Globus pallidus (tissue), 1 donor: ENCODE measurements around the gene FAXC.

Source experiments
- DNase-seq: peaks from one replicate; pipeline ENCODE4 v3.0.0-alpha.2; 2015; ENCODE audit warnings: low spot score

FAXC gene

DNA sequence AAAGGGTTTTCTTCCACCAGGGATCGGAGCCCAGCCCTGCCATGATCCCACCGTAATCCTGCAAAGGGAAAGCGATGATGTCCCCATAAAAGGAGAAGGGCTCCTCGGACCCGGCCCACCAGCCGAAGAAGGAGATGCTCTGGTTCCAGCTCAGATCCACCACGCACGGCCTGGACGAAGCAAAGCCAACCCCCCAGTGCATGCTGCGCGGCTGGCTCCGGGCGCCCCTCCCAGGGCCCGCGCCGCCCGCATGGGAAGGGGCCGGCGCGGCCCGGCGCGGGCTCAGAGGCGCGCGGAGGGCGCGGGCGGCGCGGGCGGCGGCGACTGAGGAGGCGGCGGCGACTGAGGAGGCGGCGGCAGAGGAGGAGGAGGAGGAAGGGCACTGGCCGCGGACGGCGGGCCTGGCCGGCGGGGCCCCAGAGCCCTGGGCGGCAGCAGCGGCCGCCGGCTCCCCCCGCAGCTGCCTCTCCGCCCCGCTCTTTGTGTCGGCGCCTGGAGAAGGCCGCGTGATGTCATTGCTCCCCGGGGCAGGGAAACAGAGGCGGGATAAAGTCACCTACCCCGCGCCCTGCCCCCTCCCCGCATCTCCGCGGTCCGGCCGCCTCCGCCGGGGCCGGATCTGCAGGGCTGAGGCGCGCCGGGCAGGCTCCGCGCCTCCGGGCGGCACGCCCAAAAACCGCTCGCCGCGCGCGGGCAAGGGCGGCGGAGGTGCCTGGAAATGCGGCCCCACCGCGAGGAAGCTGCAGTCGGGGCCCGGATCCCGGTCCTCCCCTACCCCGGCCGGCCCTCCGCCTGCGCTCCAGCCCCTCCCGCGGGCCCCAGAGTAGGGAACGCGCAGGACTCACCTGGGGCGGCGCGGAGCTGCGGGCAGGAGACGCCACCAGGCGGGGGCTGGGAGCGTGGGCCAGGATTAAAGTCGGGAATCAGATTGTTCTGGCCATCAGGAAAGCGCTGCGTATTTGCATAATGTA is at the start of gene FAXC:
FAXC (minus strand) TSS at position 504 of the 971 bp plus-strand sequence; CDS start at position 202, 302 bp downstream.
- DNase-seq, result peak; percentile 20

DNA sequence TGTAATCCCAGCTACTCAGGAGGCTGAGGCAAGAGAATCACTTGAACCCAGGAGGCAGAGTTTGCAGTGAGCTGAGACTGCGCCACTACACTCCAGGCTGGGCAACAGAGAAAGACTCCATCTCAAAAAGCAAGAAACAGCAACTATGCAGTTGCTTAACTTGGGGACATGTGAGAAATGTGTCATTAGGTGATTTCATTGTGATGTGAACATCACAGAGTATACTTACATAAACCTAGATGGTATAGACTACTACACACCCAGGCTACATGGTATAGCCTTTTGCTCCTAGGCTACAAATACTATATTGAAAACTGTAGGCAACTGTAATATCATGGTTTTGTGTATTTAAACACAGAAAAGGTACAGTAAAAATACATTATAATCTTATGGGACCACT is 47.8 kb upstream of the FAXC start:
- DNase-seq, result no peak

DNA sequence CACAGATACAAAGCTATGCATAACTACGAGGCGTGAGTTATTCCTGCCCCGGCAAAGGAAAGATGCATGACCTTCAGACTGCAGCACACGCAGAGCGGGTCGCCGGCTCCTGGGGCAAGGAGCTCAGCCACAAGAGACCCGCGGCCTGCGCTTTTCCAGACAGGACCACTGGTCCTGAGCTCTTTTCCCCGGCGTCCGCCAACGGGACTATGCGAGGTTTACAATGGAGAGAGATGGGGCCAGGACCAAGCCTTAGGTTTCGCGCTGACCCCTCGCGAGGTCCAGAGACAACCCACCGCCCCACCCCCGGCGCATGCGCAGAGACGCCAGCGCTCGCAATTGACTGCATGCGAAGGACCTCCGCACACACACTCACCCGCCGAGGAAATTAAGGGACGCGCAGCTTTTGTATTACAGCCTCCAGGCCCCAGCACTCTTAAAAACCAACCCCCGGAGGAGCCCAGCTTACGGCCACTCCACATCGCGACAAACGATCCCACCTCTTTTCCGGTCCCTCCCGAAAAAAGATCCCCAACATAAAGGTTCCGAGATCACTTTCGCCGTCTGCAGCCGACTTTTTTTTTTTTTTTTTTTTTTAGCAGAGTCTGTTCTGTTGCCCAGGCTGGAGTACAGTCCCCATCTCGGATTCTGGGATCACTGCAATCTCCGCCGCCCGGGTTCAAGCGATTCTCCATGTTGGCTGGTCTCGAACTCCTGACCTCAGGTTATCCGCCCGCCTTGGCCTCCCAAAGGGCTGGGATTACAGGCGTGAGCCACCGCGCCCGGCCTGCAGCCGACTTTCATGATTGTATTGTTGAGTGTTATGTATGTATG is 44.4 kb upstream of the FAXC start, which contains the start of gene COQ3:
COQ3 (minus strand) TSS at position 498 of the 834 bp plus-strand sequence; CDS start at position 482, 16 bp downstream.
- DNase-seq, result peak; percentile 71

DNA sequence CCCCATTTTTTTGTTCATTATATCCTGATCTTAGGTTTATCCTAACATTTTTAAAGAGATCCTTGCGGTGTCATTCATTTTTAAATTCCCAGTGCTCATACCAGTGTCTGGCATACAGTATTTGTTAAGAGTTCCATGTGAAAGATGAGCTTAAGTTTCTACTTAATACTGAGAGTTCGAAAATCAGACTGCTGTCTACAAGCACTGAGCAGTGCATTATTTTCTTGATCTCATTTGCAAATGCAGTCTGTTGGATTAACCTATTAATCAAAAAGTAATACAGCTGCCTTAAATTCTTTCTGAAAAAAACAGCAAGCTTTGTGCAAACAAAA is 43.9 kb upstream of the FAXC start:
- no peak for DNase-seq

DNA sequence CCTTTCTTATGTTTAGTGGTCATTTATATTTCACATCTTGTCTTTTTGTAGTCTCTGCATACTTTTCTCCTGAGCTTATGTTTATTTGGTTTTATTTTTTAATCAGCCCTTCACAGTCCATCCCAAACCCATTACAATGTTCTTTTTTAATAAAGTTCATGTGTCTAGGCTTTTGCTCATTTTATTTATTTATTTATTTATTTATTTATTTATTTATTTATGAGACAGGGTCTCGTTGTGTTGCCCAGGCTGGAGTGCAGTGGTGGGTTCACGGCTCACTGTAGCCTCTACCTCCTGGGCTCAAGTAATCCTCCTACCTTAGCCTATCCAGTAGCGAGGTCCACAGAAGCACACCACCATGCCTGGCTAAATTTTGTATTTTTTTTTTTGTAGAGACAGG is 41.4 kb upstream of the FAXC start:
- no peak for DNase-seq

DNA sequence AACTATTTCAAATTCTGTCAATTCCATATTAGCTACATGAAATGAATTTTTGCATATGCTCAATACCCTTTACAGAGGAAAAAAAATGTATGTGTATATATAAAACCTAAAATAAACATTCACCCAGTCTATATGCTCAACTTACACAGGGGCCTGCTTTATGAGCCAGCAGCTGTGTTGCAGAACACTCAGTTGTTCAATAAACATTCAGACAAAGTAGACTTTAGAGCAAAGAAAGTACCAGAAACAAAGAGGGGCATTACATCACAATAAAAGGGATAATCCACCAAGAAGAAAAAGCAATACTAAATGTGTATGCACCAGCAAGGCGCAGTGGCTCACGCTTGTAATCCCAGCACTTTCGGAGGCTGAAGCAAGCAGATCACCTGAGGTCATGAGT is 35.0 kb upstream of the FAXC start:
- DNase-seq, result no peak

DNA sequence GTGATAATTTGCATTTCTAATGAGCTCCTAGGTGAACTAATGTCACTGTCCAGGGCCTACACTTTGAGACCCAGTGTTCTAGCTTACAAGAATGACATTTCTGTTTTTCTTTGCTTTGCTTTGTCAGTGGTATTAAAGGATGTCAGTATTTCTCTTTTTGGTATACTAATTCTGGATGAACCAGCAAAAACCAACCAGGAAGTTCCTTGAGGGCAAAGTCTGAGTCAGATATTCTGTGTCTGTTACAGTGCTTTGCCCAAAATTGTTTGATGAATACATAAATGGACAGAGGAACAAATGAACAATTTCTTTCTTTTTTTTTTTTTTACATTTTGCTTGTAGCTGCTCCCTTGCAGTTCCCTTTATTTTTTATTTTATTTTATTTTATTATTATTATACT is 29.2 kb upstream of the FAXC start:
- DNase-seq, result no peak

DNA sequence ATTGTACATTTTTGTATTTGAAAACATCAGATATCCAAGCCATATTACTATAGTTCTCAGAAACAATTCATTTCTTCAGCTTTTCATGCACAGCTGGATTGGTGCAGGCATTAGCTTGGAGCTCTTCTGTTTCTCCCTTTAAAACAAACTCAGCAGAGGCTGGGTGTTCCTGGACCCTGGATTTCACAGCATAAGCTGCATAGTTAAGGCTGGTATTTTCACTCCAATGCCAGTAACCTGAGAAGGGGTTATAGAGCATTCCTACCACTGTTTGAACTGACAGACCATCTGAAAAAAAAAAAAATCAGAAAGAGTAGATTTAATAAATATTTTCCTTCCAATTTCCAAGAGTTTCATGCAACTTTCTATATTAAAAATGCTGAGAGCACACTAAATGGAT is 20.1 kb upstream of the FAXC start:
- DNase-seq, result no peak

DNA sequence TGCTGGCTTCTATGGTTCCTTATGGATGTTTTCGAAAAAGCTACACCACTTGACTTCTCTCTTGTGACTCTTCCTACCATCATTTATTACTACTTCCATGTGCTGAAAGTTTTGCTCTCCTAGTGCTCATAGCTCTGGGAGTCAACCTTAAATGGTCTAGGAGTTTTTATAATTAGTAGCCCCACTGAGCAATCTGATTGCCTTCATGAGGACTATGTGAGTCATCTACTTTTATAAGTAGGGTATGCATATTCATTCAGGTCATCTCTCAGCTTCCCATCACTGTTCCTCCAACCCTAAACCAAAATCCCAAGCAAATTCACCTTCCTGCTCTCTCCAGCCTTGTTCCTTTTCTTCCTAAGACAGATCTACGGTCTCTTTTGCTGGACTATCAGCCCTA is 17.4 kb upstream of the FAXC start:
- no peak for DNase-seq

DNA sequence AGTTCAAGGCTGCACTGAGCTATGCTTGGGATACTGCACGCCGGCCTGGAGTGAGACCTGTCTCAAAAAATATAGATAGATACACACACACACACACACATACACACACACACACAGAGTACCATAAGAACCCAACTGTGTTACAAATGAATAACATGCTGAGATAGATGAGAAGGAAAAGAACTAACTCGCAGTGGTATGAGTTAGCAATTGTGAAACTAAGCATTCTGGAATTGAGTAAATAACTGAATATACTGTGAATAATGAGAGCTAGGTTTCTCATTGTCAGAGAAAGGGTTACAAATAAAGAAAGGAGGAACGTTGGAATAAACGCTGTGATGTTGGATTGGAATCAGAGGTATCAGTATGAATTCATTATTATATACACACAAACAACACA is 14.6 kb upstream of the FAXC start:
- no peak for DNase-seq

DNA sequence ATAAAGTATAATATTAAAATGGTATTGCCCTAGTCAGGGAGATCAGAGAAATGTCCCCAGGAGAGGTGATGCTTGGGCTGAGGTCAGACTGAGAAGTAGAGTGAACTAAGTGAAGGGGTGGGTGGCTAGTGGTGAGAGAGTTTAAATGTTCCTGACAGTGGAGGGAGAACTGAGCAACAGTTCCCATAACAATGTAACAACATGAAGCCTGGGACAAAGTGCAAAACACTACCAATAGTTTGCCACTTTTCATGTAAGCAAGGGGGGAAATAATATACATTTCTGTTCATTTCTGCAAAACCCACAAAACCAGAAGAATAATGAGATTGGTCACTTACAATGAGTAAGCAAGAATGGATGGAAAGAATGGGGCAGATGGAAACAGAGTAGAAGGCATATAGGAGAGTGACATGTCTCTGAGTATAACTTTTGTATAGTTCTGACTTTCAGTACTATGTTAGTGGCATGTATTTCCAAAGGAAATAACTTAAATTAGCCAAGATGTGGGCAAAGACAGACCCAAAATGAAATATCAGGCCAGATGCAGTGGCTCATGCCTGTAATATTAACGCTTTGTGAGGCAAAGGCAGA is 13.3 kb upstream of the FAXC start:
- no peak for DNase-seq

DNA sequence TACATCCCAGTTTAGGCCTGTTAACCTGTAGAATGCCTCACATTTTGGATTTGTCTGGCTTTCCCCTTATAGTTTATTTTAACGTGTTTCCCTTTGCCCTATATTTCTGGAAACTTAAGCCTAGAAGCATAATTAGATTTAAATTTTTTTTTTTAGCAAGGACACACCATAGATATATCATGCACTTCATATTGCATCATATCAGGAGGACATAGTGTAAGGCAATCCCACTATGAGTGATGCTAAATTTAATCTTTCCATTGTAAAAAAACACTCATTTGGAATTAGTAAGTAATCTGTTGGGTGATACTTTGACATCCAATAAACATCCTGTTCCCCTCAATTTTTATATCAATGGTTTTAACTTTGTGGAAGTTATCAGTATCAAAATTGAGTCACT is 10.3 kb upstream of the FAXC start:
- no peak for DNase-seq

DNA sequence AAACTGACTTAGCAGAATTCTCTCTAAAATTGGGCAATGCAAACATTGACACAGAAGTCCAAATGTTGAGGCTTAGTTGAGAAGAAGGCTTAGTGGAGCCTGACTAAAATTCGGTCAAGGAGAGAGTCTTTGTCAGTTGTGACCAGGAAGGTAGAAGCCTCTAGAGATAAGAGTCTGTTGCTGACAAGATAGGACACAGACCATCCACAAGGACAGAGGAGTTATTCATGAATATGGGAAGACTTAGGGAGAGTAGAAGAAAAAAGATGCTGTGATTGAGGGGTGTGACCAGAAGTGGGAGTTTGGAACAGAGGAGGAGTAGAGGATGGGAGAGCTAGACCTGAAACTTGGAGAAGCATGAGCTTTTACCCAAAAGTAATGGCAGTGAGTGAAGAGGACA is 7.2 kb upstream of the FAXC start:
- no peak for DNase-seq

DNA sequence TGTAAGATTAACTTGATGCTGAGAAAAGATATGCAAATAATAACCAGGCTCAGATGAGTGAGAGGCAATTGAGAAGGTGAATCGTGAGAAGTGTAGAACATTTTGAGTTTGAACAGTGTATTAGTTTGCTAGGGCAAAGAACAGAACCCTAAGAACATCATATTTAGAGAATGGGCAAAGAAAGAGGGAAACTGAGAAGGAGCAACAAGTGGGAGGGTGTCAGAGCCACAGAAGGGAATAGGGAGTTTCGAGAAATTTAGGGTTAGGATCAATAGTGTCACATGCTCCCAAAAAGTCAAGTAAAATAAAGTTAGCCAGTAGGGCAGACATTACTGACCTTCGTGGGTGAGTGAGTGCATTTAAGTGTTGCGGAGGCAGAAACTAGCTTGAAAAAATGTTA is 5.5 kb upstream of the FAXC start:
- DNase-seq, result no peak

DNA sequence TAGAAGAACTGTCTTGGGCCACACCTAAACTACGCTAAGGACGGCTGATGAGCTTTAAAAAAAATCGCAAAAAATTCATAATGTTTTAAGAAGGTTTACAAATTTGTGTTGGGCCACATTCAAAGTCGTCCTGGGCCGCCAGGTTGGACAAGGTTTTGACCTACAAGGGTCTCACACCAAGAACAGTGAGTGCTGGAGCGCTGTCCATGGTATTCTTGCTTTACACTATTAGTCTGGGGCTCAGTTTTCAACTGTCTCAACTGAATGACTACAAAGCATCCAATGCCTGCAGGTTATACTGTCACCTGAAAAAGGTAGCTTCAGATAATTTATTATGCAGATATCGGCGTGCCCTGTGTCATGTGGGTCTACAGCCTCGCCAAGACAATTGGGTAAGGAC is 3.7 kb upstream of the FAXC start:
- no peak for DNase-seq

DNA sequence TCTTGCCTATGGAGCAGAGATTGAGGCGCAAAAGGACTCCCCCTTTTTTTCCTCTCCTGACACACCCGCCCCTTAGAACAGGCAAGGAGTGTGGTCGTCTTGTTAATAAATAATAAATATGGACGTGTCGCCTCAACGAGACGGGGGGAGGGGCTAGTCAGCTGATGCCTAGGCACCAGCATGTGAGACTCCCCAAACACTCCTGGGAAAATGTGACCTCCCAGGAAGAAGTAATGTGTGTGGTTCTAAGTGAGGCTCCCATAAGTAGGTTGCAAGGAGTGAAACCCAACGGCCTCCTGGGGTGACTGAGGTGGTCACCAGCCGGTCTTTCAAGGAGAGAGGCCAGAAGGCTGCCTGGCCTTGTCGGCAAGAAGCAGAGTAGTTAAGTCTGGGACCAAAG is 1.1 kb upstream of the FAXC start:
- no peak for DNase-seq

DNA sequence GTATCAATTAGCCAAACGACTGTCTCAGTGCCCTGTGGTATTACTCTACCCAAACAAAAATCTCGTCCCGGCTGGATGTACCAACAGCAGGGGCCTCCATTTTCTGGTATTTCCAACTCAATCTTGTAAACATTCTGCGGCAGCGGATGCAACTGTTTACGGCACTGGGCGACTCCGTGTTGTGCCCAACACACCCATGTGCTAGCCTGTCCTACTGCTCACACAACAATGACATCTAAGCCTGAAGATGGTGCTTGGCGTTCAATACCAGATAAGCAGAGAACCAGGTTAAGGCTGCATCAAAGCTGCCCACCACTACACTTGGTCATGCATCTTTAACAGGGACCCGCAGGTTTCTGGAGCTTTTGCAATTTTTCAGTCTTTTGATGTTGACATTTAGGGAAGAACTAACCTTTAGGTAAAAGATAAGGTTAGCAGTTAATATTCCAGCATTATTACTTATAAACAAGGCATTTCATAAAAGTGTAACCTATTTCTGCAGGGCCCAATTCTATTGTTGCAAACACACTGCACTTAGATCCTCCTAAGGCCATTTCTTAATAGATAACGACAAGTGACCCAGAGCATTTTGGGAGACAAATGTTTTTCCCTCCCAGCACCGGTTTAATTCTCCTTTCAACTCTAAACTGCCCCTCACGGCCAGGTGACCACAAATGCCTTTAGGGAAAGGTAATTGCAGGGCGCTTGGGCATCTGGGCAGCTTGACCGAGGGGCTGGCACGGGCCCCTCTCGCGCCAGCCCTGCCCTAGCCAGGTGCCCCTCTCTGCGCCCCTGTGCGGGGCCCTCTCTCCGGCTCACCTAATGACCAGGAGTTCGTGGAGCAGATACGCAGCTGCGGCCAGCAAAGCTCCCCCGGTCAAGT is 945 bp downstream of the FAXC start:
- no peak for DNase-seq

DNA sequence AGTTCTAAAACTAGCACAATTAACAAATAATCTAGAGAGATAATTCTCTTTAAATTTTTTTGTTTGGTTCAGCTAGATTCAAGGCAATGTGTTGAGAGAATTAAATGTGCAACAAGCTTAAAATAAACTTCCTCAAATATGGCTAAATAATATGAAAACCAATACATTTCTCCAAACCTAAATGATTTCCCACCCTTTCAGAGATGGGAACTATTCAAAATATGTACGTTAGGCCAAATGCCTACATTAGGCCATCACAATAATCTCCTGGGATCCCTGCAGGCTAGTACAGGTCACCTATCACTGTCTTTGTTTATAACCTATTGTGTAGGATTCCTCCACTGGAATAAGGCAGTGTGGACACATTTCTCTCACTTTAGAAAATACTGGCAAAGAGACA is 1.7 kb downstream of the FAXC start:
- no peak for DNase-seq

DNA sequence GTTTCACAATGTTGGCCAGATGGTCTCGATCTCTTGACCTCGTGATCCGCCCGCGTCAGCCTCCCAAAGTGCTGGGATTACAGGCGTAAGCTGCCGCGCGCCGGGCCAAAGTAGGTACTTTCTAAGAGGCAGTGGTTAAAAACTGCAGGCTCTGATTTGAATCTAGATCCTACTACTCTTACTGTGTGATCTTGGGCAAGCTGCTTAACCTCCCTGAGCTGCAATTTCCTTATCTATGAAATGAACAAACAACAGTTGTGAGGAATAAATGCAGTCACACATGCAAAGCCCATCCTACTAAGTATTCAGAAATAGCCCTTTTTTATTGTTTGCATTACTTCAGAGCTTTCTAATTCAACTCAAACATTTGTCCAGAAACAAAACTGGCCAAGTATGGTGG is 2.9 kb downstream of the FAXC start:
- no peak for DNase-seq

DNA sequence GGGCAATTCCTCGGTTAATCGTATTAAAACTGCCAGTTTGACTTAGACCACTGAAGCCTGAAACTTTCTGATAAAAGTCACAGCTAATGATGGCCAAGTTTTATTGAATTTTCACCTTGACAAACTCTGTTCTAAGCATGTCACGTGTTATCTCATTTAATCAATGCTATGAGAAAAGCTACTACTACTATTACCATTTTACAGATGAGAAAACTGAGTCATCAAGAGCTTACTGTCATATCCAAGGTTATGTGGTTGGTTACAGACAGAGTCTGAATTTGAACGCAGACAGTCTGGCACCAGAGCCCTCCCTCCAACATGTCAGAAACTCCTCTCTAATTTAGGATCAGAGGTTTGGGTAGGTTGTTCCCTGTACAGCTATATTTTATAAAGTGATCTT is 4.3 kb downstream of the FAXC start:
- DNase-seq, result no peak

DNA sequence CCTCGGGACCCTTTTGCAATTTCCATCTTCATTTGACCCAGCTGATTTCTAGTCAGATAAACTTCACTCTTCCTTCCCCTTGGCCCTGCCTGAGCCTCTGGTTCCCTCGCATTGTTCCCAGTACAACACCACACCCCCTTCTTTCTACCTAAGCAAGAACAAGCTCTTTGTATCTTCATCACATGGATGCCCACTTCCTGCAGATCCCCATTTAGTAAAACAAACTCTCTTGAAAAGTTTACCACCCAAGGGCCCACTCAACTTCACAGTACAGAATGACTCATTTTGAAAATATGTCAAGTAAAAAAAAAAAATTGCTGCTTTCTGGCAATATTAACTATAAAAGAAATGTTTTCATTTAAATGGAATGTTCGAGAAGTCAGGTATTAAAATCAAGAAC is 5.2 kb downstream of the FAXC start:
- DNase-seq, result no peak
